Ishikawa (cell line): ENCODE measurements around the gene FAM120B.

Experiments used
- CEBPB ChIP-seq: IDR thresholded peaks from 2 replicates; pipeline ENCODE4 v1.6.1; 2012
- CREB1 ChIP-seq: IDR thresholded peaks from 2 replicates; pipeline ENCODE4 v1.6.1; 2012; ENCODE audit warnings: low read depth
- EGR1 ChIP-seq: IDR thresholded peaks from 2 replicates; pipeline ENCODE4 v1.6.1; 2012
- EP300 ChIP-seq: IDR thresholded peaks from 2 replicates; pipeline ENCODE4 v1.6.1; 2012; ENCODE audit warnings: borderline replicate concordance
- FOXM1 ChIP-seq: IDR thresholded peaks from 2 replicates; pipeline ENCODE4 v1.6.1; 2012; ENCODE audit warnings: low read depth, borderline replicate concordance
- MAX ChIP-seq: IDR thresholded peaks from 2 replicates; pipeline ENCODE4 v1.6.1; 2012
- RAD21 ChIP-seq: IDR thresholded peaks from 2 replicates; pipeline ENCODE4 v1.6.1; 2012; ENCODE audit warnings: low read depth
- REST ChIP-seq: IDR thresholded peaks from 2 replicates; pipeline ENCODE4 v1.6.1; 2012; ENCODE audit warnings: low read depth, mild to moderate bottlenecking
- TAF1 ChIP-seq: IDR thresholded peaks from 2 replicates; pipeline ENCODE4 v1.6.1; 2012; ENCODE audit warnings: low read depth, mild to moderate bottlenecking
- TCF12 ChIP-seq: IDR thresholded peaks from 2 replicates; pipeline ENCODE4 v1.6.1; 2012; ENCODE audit warnings: low read depth
- TEAD4 ChIP-seq: IDR thresholded peaks from 2 replicates; pipeline ENCODE4 v1.6.1; 2012
- USF1 ChIP-seq: IDR thresholded peaks from 2 replicates; pipeline ENCODE4 v1.6.1; 2012
- YY1 ChIP-seq: IDR thresholded peaks from 2 replicates; pipeline ENCODE4 v1.6.1; 2012; ENCODE audit warnings: low read depth
- ZBTB7A ChIP-seq: IDR thresholded peaks from 2 replicates; pipeline ENCODE4 v1.6.1; 2012; ENCODE audit warnings: low read depth

GRCh38 chr6:170288852-170289179 is 17.7 kb upstream of the FAM120B start:
- no peak for TF ChIP-seq MAX
- TF ChIP-seq TCF12: no peak
- no peak for TF ChIP-seq CREB1
- no peak for TF ChIP-seq YY1
- no peak for TF ChIP-seq EP300
- TF ChIP-seq USF1: no peak
- no peak for TF ChIP-seq CEBPB
- TF ChIP-seq TAF1: no peak
- TF ChIP-seq FOXM1: no peak
- TF ChIP-seq EGR1: no peak
- TF ChIP-seq REST: no peak
- TF ChIP-seq RAD21: no peak
- no peak for TF ChIP-seq ZBTB7A
- no peak for TF ChIP-seq TEAD4
